ENCODE results near the gene LAT. TPM values are rescaled to one million over a fixed set of nuclear protein-coding genes. Genes with fewer than 3 reads are reported as not detected.

LAT gene
- total RNA-seq, 1 donor from 2014 or later: 3.3 TPM

- no peaks in the 10 kb centered on the region for H3K9me3 Mint-ChIP-seq (ENCODE audit: unreplicated experiment)
- FAIRE-seq: no peak
- TF ChIP-seq EZH2 (IDR thresholded peaks at IDR 0.05; ENCODE audit: insufficient read depth, low read length): no peak
- TF ChIP-seq CTCF (IDR thresholded peaks at IDR 0.05; ENCODE audit: insufficient read depth, low read depth, low read length): no peak
- no peak overlapping the region for H3K27ac Mint-ChIP-seq (ENCODE audit: unreplicated experiment)
- DNase-seq (ENCODE audit: low read depth): no peak
- no peaks in the 10 kb centered on the region for H4K20me1 ChIP-seq (ENCODE audit: insufficient read depth, low read length)
- peaks cover 8% of the 10 kb centered on the region for H3K27me3 Mint-ChIP-seq (ENCODE audit: low read depth, unreplicated experiment)
- H3K36me3 ChIP-seq (ENCODE audit: insufficient read depth, low read length): no peaks in the 10 kb centered on the region
- no peak overlapping the region for H3K4me3 Mint-ChIP-seq (ENCODE audit: unreplicated experiment)
- no peak overlapping the region for H2AFZ ChIP-seq (ENCODE audit: low read depth, low read length)
- no peak overlapping the region for H3K4me3 ChIP-seq (ENCODE audit: insufficient read depth, low read depth, low read length)
- H3K4me2 ChIP-seq (ENCODE audit: low read length): no peak overlapping the region
- H3K79me2 ChIP-seq (ENCODE audit: insufficient read depth, low read length): no peaks in the 10 kb centered on the region
- no peak overlapping the region for H3K27ac ChIP-seq (ENCODE audit: low read depth, low read length)
- no peaks in the 10 kb centered on the region for H3K36me3 Mint-ChIP-seq (ENCODE audit: low read depth, unreplicated experiment)
- H3K27me3 ChIP-seq (ENCODE audit: insufficient read depth, low read length): no peaks in the 10 kb centered on the region
- no peak overlapping the region for H3K9ac ChIP-seq (ENCODE audit: low read length)
- H3K4me1 Mint-ChIP-seq (ENCODE audit: low read depth, unreplicated experiment): no peaks in the 10 kb centered on the region
- no peaks in the 10 kb centered on the region for H3K4me1 ChIP-seq (ENCODE audit: insufficient read depth, low read length)
- H3K9me3 ChIP-seq (ENCODE audit: insufficient read depth, low read depth, low read length): no peaks in the 10 kb centered on the region
Observed at GRCh38 chr16:29014561-29015069, 29.8 kb downstream of the LAT start.

DNA sequence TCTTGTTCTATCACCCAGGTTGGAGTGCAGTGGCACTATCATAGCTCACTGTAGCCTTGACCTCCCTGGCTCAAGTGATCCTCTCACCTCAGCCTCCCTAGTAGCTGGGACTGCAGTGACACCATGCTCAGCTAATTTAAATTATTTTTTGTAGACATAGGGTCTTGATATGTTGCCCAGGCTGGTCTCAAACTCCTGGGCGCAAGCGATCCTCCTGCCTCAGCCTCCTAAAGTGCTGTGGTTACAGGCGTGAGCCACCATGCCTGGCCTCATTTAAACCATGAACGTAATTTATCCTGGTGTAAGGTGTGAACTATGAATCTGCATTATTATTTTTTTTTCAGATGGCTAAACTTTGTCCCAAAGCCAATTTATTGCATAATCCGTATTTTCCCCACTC lies 37.3 kb downstream of the LAT start:
- FAIRE-seq (no peak), DNase-seq (ENCODE audit: low read depth) (no peak)
- no peak overlapping the region for H3K4me3 Mint-ChIP-seq (ENCODE audit: unreplicated experiment)
- H3K4me1 Mint-ChIP-seq (ENCODE audit: low read depth, unreplicated experiment): no peaks in the 10 kb centered on the region
- H3K27ac Mint-ChIP-seq (ENCODE audit: unreplicated experiment): no peak overlapping the region
- no peaks in the 10 kb centered on the region for H3K9me3 ChIP-seq (ENCODE audit: insufficient read depth, low read depth, low read length)
- no peaks in the 10 kb centered on the region for H3K9me3 Mint-ChIP-seq (ENCODE audit: unreplicated experiment)
- no peak overlapping the region for H3K9ac ChIP-seq (ENCODE audit: low read length)
- no peaks in the 10 kb centered on the region for H3K4me1 ChIP-seq (ENCODE audit: insufficient read depth, low read length)
- no peaks in the 10 kb centered on the region for H3K27me3 ChIP-seq (ENCODE audit: insufficient read depth, low read length)
- H3K27ac ChIP-seq (ENCODE audit: low read depth, low read length): no peak overlapping the region
- H3K4me2 ChIP-seq (ENCODE audit: low read length): no peak overlapping the region
- no peak for TF ChIP-seq EZH2 (IDR thresholded peaks at IDR 0.05; ENCODE audit: insufficient read depth, low read length)
- no peak for TF ChIP-seq CTCF (IDR thresholded peaks at IDR 0.05; ENCODE audit: insufficient read depth, low read depth, low read length)
- no peak overlapping the region for H2AFZ ChIP-seq (ENCODE audit: low read depth, low read length)
- no peak overlapping the region for H3K4me3 ChIP-seq (ENCODE audit: insufficient read depth, low read depth, low read length)
- H3K27me3 Mint-ChIP-seq (ENCODE audit: low read depth, unreplicated experiment): peaks cover 6% of the 10 kb centered on the region
- H3K79me2 ChIP-seq (ENCODE audit: insufficient read depth, low read length): no peaks in the 10 kb centered on the region
- no peaks in the 10 kb centered on the region for H3K36me3 Mint-ChIP-seq (ENCODE audit: low read depth, unreplicated experiment)
- H4K20me1 ChIP-seq (ENCODE audit: insufficient read depth, low read length): no peaks in the 10 kb centered on the region
- no peaks in the 10 kb centered on the region for H3K36me3 ChIP-seq (ENCODE audit: insufficient read depth, low read length)
